ENCODE results near the gene NUBPL.

NUBPL gene

DNA sequence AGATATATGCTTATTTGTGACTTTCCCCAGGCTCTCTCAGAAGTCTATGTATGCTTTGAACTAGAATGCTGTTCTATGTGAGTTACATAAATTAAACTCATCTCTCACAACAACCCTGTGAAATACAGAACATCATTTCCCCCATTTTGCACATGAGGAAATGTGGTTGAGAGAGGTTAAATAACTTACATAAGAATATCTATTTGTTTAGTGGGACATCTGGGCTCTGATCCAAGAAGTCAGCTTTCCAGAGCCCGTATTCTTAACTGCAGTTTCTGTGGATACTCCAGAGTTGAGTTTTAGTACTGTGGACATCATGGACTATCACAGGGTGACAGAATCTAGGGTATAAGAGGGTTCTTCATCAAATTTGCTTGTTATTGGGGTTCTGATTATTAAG is 273.4 kb downstream of the NUBPL start:
- H3K4me3 ChIP-seq (replicated peaks in 1 of 2; ENCODE audit: low read depth in 2 of 2, low read length in 2 of 2), result no peak overlapping the region
- TF ChIP-seq, protein P1, sequence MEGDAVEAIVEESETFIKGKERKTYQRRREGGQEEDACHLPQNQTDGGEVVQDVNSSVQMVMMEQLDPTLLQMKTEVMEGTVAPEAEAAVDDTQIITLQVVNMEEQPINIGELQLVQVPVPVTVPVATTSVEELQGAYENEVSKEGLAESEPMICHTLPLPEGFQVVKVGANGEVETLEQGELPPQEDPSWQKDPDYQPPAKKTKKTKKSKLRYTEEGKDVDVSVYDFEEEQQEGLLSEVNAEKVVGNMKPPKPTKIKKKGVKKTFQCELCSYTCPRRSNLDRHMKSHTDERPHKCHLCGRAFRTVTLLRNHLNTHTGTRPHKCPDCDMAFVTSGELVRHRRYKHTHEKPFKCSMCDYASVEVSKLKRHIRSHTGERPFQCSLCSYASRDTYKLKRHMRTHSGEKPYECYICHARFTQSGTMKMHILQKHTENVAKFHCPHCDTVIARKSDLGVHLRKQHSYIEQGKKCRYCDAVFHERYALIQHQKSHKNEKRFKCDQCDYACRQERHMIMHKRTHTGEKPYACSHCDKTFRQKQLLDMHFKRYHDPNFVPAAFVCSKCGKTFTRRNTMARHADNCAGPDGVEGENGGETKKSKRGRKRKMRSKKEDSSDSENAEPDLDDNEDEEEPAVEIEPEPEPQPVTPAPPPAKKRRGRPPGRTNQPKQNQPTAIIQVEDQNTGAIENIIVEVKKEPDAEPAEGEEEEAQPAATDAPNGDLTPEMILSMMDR (IDR thresholded peaks at IDR 0.05; ENCODE audit: low read depth, low read length), result no peak
- DNase-seq (ENCODE audit: low read depth in 2 of 2), result peak; percentile 57 to 58

DNA sequence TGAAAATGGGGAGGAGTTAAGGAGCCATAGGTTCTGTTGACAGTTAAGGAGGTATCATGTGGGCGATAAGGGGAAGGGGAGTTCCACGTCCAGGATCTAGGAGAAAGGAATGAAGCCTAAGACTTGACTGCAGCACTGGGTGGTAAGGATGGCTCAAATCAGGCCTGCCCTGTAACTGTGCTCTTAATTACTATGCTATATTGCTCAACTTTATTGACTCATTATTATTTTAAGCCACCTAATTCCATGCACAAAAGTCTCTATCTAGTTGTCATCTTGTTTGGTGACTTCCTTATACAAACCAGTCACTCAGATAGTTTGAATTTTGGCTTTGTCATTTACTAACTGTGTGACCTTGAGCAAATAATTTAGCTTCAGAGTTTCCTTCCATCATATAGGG is 273.8 kb downstream of the NUBPL start:
- TF ChIP-seq, protein P1 (IDR thresholded peaks at IDR 0.05; ENCODE audit: low read depth, low read length), result no peak
- no peak overlapping the region for H3K4me3 ChIP-seq (replicated peaks in 1 of 2; ENCODE audit: low read depth in 2 of 2, low read length in 2 of 2)
- peak in 1 of 2 donors; percentile 25 for DNase-seq (ENCODE audit: low read depth in 2 of 2)

DNA sequence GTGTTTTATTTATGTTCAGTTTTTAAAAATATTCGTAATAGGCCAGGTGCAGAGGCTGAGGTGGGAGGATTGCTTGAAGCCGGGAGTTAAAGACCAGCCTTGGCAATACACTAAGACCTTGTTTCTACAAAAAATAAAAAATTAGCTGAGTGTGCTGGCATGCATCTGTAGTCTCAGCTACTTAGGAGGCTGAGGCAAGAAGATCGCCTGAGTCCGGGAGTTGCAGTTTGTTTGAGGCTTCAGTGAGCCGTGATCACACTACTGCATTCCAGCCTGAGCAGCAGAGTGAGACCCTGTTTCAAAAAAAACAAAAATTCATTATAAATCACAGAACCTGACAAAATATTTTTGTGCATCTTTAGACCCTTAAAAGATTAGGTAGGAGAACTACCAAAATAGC is 275.8 kb downstream of the NUBPL start:
- TF ChIP-seq, protein P1 (IDR thresholded peaks at IDR 0.05; ENCODE audit: low read depth, low read length), result no peak
- DNase-seq (ENCODE audit: low read depth in 2 of 2), result no peak
- no peak overlapping the region for H3K4me3 ChIP-seq (replicated peaks in 1 of 2; ENCODE audit: low read depth in 2 of 2, low read length in 2 of 2)

DNA sequence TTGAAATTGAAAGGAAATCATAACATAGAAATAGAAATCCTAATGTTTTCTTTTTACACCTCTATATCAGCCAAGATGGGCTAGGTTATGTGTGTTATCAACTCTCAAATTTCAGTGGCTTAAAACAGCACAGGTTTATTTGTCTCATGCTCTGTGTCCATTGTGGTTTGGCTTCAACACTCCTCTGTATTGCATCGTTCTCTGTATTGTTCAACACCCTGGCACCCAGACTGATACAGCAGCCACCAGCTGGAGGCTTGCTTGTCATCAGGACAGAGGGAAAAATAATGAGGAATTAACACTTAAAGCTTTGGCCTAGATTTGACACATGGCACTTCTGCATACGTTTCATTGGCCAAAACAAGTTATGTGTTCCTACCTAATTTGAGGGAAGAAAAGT is 281.7 kb downstream of the NUBPL start:
- TF ChIP-seq, protein P1 (IDR thresholded peaks at IDR 0.05; ENCODE audit: low read depth, low read length), result no peak
- no peak overlapping the region for H3K4me3 ChIP-seq (replicated peaks in 1 of 2; ENCODE audit: low read depth in 2 of 2, low read length in 2 of 2)
- peak; percentile 12 to 50 for DNase-seq (ENCODE audit: low read depth in 2 of 2)

DNA sequence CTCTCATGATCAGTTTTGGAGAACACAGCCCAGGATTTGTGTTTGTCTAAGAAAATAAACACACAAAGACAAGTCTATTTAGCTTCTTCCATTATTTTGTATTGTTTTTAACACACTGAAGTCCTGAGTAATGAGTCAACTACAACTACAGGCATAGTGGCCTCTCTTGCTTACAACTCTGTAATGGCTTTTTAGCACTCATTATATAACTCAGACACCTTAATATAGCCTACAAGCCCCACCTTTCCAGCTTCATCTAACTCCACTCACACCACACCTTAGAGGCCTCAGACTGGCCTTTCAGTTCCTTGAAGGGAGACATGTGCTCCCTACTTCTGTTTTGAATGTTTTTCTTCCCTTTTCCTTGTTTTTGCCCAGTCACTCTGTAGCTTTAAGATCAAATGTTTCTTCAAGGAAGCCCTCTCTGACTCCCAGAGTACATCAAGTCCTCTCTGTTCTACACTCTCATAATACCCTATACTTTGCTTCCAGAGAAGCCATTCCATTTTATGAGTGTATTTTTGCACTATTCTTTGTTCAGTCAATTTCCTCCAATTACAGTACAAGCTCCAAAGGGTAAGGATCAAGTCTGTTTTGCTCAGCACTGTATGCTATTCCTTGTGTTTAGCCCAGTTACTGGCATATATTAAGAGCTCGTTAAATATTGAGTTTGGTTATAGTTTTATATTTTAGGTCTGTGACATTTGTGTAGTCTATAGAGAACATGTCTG is 282.3 kb downstream of the NUBPL start:
- DNase-seq (ENCODE audit: low read depth in 2 of 2), result peak in 1 of 2 donors; percentile 47
- no peak overlapping the region for H3K4me3 ChIP-seq (replicated peaks in 1 of 2; ENCODE audit: low read depth in 2 of 2, low read length in 2 of 2)
- TF ChIP-seq, protein P1 (IDR thresholded peaks at IDR 0.05; ENCODE audit: low read depth, low read length), result no peak

DNA sequence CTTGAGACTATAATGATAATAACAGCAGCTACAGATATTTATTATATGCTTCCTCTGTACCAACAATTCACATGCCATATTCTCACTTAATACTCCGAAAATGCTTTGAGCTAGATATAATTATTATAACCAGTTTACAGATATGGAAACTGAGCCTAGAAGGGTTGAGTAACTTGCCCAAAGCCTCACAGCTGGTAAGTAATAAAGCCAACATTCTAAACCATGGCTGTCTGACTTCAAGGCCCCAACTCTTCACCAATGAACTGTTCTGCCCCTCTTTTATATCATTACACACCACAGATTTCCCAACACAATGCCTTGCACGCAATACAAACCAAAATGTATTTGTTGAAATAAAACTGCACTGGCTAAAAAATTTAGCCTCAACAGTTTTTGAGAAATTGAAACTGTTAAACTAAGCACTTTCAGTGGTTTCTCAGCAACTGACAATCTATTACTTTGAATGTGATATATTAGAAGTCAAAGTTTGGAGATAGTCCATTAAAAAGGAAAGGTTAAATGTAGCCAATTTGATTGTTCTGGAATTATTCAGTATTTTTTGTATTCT is 293.4 kb downstream of the NUBPL start:
- no peak overlapping the region for H3K4me3 ChIP-seq (replicated peaks in 1 of 2; ENCODE audit: low read depth in 2 of 2, low read length in 2 of 2)
- TF ChIP-seq, protein P1 (IDR thresholded peaks at IDR 0.05; ENCODE audit: low read depth, low read length), result no peak
- DNase-seq (ENCODE audit: low read depth in 2 of 2), result no peak
